ENCODE data around the gene OR3A3.
"Not testable (repeated sequence)": the region's sequence is repeated elsewhere in the genome, so short reads cannot be mapped to it uniquely, and the experiment has no call there.

The OR3A3 gene

DNA sequence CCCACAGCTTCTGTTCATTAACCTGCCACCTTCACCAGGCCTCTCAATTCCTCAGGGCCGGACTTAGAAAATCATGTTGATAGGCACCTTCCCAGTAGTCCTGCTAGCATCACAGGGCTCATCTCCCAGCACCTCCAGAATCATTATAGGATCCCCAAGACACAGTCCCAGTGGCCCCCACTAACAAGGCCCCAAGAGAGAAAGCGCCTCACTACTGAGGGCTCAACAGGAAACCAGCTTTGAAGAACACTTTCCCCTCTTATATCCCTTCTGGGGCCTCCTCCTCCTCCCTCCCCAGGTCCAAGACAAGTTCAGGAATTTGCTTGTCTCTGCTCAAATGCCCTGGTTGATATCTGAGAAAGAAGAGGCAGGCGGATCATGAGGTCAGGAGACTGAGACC lies at the start of gene OR3A3:
TSS of gene OR3A3 (plus strand) at position 301 of the 400 bp plus-strand sequence.
- DNase-seq (ENCODE audit: low read depth): no peak

DNA sequence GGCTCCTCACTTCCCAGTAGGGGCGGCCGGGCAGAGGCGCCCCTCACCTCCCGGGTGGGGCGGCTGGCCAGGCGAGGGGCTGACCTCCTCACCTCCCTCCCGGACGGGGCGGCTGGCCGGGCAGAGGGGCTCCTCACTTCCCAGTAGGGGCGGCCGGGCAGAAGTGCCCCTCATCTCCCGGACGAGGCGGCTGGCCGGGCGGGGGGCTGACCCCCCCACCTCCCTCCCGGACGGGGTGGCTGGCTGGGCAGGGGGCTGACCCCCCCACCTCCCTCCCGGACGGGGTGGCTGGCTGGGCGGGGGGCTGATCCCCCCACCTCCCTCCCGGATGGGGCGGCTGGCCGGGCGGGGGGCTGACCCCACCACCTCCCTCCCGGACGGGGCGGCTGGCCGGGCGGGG lies 40.0 kb upstream of the OR3A3 start:
- not testable (repeated sequence) for DNase-seq (ENCODE audit: low read depth)

DNA sequence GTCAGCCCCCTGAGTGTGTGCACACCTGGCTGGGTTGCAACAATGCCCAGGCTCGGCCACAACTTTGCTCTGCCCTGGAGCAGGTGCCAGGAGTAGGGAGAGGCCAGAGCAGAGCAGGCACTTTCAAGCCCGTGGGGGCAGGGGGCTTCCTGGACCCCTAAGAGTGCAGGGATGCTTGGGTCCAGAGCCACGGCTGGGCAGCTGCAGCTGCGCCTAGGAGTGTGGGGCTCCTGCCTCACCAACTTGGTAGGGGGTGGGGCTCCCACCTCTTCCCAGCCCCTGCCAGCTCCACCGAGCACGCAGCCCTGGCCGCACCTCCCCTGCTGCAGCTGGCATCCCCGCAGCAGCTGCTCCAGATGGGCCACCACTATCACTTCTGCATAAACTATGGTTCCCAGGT lies 32.8 kb upstream of the OR3A3 start:
- DNase-seq (ENCODE audit: low read depth): no peak

DNA sequence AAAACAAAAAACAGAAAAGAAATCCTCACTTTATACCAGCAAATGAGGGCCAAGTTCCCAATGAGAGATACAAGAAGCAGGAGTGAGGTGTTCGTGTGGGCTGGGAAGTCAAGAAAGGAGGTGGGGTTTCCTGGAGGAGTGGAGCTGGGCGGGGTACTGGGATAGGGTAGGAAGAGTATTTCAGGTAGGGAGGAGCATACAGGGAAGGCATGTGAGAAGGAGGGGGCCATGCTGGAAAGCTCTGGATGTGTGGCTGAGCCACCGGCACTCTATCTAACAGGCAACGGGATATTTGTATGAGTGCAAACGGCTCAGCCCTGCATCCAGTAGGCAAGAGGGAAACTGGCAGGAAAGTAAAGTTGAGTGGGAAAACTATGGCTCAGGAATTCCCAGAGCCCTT lies 29.2 kb upstream of the OR3A3 start:
- no peak for DNase-seq (ENCODE audit: low read depth)

DNA sequence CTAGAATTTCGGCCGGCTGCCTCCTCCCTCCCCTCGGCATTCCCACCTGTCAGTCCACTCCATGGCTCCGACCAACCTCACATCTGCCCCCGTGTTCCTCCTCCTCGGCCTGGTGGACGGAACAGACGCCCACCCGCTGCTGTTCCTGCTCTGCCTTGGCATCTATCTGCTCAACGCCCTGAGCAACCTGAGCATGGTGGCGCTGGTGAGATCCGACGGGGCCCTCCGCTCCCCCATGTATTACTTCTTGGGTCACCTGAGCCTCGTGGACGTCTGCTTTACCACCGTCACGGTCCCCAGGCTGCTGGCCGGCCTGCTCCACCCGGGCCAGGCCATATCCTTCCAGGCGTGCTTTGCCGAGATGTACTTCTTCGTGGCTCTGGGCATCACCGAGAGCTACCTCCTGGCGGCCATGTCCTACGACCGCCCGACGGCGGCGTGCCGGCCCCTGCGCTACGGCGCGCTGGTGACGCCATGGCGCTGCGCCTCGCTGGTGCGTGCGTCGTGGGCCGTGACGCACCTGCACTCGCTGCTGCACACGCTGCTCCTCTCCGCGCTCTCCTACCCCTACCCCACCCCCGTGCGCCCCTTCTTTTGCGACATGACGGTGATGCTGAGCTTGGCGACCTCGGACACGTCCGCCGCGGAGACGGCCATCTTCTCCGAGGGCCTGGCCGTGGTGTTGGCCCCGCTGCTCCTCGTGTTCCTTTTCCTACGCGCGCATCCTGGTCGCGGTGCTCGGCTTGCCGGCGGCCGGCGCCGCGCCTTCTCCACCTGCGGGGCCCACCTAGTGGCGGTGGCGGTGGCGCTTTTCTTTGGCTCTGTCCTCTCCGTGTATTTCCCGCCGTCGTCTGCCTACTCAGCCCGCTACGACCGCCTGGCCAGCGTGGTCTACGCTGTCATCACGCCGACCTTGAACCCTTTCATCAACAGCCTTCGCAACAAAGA lies 25.0 kb upstream of the OR3A3 start, which contains the start of gene OR3A2:
TSS of gene OR3A2 (minus strand) at position 440 of the 948 bp plus-strand sequence.
- DNase-seq (ENCODE audit: low read depth): no peak

DNA sequence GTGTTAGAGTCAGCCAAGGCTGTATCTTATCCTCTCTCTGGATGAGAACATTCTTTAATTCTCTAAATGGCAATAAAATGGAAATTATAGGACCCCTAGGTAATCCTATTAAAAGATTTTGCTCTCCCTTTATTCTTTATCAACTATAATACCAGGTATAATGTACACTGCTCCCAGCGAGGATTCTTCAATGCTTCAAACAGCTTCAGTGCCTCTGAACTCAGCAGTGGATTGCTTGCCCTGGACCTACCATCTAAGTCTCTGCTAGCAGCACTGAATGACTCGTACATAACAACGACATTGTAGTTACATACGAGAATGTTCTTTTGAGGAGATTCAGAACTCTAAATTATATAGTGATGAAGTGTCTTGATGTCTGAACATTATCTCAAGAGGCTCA lies 21.4 kb upstream of the OR3A3 start:
- no peak for DNase-seq (ENCODE audit: low read depth)

DNA sequence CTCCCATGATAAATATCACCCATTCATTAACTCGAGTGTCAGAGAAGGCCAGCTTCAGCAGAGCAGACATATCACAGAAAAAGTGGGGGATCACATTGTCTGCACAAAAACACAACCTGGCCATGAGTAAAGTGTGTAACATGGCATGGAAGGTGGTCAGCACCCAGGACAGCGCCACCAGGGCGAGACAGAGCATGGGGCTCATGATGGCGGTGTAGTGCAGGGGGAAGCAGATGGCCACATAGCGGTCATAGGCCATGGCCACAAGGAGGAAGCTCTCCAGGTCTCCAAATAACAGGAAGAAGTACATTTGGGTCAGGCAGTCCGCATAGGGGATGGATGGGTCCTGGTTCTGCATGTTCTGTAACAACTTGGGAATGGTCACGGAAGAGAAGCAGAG lies 13.4 kb upstream of the OR3A3 start:
- not testable (repeated sequence) for DNase-seq (ENCODE audit: low read depth)

DNA sequence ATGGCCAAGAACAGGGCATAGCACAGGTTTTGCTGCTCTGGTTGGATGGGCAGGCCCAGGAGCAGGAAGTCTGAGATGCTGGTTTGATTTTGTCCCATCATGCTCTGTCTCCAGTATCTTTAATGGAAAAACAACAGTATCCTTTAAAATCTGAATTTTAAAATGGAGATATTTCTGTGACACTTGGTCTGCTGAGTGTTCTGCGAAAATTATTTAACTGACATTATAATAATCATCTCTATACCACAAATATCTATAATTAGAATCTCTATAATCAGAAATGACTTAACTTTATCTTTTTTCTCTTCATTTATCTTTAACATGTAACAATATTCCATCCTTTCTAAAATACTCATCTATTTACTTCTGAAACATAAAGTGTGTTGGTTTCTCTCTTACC lies 12.9 kb upstream of the OR3A3 start, which contains the start of gene OR1E1:
TSS of gene OR1E1 (minus strand) at position 101 of the 400 bp plus-strand sequence. CDS start at position 101, 0 bp downstream.
- no peak for DNase-seq (ENCODE audit: low read depth)

DNA sequence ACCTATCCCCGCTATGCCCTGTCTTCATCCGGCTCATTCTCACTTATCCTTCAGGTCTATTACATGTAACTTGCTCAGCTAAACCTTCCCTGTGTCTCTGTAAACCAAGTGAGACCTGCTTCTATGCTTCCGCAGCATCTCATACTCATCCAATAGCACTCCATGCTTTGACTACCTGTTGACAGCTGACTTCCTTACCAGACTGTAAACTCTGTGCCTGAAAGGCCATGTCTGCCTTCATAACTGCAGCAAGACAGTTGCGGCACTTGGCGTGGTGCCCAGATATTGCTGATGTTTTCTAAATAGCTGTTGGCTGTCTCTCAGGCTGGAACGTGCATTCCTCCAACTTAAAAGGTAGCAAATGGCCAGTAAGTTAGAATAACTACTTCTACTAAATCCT lies 11.1 kb upstream of the OR3A3 start:
- DNase-seq (ENCODE audit: low read depth): no peak

DNA sequence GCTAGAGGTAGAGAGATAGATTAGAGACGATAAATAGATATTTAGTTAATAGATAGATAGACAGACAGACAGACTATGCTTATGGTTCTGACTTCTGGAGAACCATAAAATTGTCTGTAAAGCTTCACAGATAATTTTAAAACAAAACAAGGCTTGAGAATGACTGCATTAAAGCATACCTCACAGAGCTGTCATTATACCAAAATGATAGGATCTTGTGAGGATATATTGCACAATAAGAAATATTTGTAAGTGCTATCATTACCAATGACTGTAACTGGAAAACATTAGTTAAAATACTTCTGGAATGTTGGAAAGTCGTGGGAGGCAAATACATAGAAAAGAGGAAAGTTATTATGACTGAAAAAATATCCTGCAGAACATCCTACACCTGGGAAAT lies 9.4 kb upstream of the OR3A3 start:
- no peak for DNase-seq (ENCODE audit: low read depth)

DNA sequence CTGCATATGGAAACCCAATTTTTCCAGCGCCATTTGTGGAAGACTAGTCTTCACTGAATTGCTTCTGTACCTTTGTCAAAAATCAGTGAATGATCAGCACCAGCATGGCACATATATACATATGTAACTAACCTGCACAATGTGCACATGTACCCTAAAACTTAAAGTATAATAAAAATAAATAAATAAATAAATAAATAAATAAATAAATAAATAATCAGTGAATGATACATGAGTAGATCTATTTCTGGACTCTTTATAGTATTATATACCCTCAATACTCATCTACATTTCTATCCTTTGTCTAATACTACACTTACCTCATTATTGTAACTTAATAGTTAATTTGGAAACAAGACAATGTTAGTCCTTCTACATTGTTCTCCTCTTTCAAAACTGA lies 7.3 kb upstream of the OR3A3 start:
- DNase-seq (ENCODE audit: low read depth): not testable (repeated sequence)

DNA sequence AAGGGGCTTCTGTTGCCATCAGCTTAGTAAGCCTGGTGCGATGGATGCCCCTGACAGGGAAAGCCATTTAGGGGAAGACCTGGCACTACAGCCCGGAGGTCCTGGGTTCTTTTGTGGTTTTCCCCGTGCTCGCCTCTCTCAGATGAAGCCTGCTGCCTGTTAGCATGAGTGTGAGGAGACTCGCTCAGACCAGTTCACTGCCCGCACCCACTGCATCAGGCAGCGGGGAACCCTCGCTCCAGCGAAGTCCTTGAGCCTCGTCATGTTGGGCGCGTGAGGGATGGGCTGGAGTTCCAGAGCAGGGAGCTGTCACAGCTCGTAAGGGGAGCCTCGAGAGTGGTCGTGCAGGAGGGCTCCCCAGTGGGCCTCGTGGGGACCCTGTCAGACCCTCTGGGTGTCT lies 1.0 kb downstream of the OR3A3 start:
- DNase-seq (ENCODE audit: low read depth): not testable (repeated sequence)

DNA sequence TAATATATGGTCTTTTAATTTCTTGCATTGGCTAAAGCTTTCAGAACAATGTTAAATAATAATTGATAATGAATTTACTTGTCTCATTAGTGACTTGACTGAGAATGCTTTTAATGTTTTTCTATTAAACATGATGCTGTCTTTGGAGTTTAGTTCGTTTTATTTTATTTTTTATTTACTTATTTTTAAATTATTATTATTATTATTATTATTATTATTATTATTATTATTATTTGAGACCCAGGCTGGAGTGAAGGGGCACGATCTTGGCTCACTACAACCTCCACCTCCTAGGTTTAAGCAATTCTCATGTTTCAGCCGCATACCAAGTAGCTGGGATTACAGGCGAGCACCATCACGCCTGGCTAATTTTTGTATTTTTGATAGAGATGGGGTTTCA lies 4.4 kb downstream of the OR3A3 start:
- no peak for DNase-seq (ENCODE audit: low read depth)

DNA sequence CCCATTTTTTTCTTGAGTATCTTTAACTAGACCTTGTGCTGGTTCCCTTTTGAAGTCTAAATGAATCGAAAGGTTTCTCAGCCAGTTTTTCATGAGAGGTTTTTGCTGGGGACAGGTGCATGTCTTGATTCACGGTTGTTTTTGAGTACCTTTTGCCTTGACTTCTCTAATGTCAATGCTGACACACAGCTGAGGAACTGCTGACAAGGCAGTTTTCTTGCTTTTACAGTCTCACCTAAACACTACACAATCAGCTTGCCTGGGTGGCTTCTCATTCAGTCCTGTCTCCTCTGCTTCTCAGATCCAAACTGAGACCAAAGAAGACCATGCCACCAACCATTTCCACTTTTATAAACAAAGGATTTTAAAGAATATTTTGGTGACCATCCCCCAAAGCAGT lies 7.1 kb downstream of the OR3A3 start:
- DNase-seq (ENCODE audit: low read depth): no peak

DNA sequence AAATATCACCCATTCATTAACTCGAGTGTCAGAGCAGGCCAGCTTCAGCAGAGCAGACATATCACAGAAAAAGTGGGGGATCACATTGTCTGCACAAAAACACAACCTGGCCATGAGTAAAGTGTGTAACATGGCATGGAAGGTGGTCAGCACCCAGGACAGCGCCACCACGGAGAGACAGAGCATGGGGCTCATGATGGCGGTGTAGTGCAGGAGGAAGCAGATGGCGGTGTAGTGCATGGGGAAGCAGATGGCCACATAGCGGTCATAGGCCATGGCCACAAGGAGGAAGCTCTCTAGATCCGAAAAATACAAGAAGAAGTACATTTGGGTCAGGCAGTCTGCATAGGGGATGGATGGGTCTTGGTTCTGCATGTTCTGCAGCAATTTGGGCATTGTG lies 22.0 kb downstream of the OR3A3 start:
- DNase-seq (ENCODE audit: low read depth): not testable (repeated sequence)

DNA sequence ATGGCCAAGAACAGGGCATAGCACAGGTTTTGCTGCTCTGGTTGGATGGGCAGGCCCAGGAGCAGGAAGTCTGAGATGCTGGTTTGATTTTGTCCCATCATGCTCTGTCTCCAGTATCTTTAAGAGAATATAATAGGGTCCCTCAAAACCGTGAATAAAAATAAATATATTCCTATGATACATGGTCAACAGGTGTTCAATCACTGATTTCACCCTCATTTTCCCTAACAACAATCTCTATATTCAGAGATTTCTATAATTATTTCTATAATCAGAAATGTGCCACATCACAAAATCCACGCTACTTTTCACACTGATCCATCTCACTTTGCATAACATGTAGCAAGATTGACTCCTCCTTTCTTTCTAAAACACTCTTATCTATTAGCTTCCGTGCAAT lies 22.6 kb downstream of the OR3A3 start, which contains the start of gene OR1E2:
TSS of gene OR1E2 (minus strand) at position 101 of the 400 bp plus-strand sequence. CDS start at position 101, 0 bp downstream.
- no peak for DNase-seq (ENCODE audit: low read depth)

DNA sequence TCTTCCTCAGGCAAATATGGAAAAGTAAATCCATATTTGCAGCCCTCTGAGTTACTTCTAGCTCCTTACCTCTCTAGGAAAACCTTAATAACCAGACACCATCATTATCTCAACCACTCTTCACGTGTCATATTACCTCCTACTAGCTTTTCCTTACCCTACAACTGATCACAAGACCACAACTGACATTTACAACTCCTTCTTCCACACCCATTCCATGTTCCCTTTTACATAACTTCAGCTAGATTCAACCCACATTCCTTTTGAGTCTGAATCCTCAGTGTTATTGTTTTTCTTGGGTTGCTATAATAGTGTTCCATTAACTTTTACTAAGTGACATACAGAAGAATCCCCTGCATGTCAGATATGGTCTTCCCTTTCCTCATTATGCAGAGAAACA lies 27.2 kb downstream of the OR3A3 start:
- DNase-seq (ENCODE audit: low read depth): no peak

DNA sequence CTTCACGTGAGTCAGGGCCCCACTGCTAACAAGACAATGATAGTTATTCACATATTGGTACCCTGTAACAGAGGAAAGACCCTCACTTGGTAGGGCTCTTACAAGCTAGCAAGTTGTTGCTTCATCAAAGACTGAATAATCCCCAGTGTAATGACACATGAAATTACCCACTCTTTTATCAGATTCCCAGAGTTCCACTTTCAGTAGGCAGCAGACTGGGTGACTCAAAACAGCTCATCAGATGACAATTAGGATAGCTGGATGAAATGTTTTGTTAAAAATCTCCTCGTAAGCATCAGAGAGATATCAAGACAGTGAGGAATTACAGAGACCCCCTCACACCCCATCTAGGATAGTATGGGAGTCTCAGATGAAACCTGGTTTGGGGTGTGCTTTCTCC lies 29.3 kb downstream of the OR3A3 start:
- no peak for DNase-seq (ENCODE audit: low read depth)

DNA sequence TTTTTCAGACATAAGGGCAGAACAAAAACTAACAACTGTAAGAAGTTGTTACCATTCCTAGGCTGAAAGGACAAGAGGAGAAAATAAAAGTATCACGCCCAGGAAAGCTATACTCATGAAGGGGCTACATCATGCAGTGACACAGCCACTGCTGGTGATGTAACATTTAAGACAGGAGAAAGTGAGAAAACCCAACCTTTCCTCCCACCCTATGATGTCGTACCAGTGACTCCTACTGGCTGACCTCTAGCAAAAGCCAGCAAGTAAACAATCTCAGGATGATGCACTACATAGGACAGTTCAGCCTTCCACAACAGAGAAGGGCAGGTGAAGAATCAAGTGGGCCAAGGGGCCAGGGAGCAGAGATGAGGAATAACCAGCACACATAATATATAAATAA lies 36.5 kb downstream of the OR3A3 start:
- DNase-seq (ENCODE audit: low read depth): no peak

DNA sequence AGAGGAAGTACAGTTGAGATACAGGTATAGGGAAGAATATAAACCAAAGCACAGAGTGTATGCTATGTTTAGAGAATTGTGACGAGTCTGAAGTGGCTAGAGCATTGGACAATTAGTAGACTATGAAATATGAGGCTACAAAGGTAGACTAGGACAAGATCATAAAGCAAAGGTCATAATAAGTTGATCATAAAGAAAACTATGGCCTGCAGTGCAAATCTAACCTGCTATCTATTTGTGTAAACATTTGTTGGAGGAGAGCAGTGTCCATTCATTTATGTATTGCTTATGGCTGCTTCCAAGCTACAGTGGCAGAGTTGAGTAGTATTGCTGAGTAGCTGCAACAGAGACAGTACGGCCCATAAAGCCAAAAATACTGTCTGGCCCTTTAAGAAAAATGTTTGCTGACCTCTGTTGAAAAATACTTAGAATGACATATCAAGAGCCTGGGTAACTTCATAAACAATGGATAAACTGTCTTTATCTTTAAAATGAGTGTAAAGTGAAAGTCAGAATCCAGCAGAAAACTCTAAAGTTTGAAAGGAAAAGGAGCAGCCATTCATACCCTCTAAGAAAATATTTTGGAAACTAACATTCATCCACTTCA lies 37.0 kb downstream of the OR3A3 start:
- no peak for DNase-seq (ENCODE audit: low read depth)

DNA sequence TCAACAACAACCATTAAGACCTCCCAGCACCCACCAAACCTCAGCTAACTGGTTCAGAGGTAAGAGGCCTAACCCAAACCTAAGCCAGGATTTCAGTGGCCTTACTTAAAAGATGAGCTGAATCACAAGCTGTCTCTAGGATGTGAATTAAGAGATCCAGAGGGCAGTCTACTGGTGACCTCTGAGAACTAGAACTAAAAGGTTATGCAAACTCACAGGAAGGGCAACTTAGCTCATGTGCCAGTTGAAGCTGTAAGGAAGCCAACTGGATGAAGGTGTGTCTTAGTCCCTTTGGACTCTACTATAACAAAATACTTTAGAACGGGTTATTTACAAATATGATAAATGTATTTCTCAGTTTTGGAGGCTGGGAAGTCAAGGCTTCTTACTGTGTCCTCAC lies 55.2 kb downstream of the OR3A3 start:
- not testable (repeated sequence) for DNase-seq (ENCODE audit: low read depth)

DNA sequence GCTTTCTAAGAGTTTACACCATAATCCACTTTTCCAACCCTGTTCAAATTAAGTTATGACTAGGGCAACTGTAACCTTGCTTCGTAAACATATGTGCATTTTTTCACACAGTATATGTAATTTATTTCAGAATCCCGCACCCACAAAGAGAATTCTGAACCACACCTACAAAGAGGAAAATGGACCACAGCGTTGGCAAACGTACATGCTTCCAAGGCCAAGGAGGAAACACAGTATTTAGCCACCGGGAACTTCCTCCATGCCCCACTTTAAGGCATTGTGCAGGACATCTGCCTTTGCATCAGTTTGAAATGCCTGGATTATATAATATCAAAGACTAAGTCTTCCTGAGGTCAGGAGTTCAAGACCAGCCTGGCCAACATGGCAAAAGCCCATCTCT lies 58.4 kb downstream of the OR3A3 start:
- DNase-seq (ENCODE audit: low read depth): no peak

DNA sequence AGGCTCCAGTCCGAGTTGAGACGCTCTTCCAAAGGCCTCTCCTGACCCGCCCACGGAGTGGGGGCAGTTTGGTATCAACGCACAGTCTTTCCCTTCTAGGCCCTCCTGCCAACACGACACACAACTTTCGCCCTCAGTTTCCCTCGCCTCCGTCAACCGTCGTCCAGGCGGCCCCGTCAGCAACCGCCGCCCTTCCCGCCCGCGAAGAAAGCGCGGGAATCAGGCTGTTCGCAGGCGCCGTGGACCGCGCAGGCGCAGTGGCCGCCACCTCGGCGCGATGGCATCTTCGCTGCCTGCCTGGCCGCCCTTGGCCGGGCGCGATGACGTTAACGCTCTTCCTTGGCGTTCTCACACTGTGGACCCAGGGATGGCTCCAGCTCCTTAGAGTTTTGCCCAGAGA lies 60.4 kb downstream of the OR3A3 start, which contains the start of gene SPATA22:
TSS of gene SPATA22 (minus strand) at position 221 of the 400 bp plus-strand sequence. CDS start 2,494 bp downstream, outside the sequence.
- no peak for DNase-seq (ENCODE audit: low read depth)
